Tibial nerve (tissue), 3 donors: ENCODE results near the gene INPP5A.

ENCODE experiments used
- POLR2A ChIP-seq, 2 donors: fragments of 450-650 bp; IDR thresholded peaks; one replicate each; pipeline ENCODE4 v1.6.1; 2017; ENCODE audit warnings: antibody characterized with exemption in 2 of 2, mild to moderate bottlenecking in 2 of 2, moderate library complexity in 2 of 2
- TF ChIP-seq, protein P1 (sequence below), 5 experiments: fragments of 200-600 bp in 3 of 5; fragments of 450-650 bp in 2 of 5; sonication (generic) in 3 of 5; IDR thresholded peaks; one replicate each; pipeline ENCODE4 v1.5.1; 2016 to 2019; ENCODE audit warnings: antibody characterized with exemption in 5 of 5, mild to moderate bottlenecking in 3 of 5, moderate library complexity in 2 of 5

DNA sequence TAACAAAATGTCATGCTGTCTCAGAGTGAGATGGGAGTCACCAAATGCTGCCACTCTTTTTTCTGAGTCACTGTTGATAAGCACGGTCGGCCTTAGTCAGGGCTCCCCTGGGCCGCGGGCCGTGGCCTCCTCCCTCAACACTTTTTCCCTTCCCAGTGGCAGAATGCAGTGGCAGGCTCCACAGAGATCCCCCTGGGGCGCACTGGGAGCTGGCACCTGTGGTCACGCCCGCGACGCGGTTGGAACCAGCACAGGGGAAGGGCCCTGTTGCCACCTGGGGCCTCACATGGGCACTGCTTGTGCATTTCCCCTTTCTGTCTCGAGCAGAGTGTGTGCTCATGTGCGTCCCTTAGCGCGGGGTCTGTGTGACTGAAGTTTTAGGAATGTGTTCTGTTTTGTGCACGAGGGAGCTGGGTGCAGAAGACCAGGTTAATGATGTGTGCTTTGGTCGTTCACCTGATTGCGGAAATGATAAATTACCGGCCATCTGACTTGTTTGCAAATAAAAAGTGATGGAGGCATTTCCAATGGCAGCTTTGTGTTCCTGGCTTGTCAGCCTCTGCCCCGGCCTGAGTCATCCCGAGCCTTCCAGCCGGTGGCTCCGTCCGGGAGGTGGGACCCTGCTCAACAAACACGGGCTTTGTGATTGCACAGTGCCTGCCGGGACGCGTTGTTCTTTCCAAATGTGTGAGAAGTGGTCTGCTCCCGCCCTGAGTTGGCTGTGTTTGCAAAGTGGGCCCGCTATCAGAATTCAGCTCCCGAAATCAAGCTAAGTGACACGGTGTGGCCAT is 147.7 kb downstream of the INPP5A start:
- TF ChIP-seq, protein P1, sequence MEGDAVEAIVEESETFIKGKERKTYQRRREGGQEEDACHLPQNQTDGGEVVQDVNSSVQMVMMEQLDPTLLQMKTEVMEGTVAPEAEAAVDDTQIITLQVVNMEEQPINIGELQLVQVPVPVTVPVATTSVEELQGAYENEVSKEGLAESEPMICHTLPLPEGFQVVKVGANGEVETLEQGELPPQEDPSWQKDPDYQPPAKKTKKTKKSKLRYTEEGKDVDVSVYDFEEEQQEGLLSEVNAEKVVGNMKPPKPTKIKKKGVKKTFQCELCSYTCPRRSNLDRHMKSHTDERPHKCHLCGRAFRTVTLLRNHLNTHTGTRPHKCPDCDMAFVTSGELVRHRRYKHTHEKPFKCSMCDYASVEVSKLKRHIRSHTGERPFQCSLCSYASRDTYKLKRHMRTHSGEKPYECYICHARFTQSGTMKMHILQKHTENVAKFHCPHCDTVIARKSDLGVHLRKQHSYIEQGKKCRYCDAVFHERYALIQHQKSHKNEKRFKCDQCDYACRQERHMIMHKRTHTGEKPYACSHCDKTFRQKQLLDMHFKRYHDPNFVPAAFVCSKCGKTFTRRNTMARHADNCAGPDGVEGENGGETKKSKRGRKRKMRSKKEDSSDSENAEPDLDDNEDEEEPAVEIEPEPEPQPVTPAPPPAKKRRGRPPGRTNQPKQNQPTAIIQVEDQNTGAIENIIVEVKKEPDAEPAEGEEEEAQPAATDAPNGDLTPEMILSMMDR (IDR thresholded peaks at IDR 0.05) = no peak
- no peak for TF ChIP-seq POLR2A (IDR thresholded peaks at IDR 0.05)
